HG03354 (cell line): ENCODE data around the gene SPAG16.
A peak's percentile ranks its signal among the peaks of the same experiment; 100 is the strongest.

Source experiments
- ATAC-seq: cut with Tn5 transposase; IDR thresholded peaks from one replicate; pipeline ENCODE4 v1.9.1; 2021; ENCODE audit warnings: mild to moderate bottlenecking; ENCODE audit not compliant: unreplicated experiment, poor library complexity, severe bottlenecking

The SPAG16 gene

GRCh38 chr2:213763354-213763753, 479.1 kb downstream of the SPAG16 start:
- ATAC-seq, result no peak

- no peak for ATAC-seq
These were observed 479.7 kb downstream of the SPAG16 start for GRCh38 chr2:213763963-213764362.

DNA sequence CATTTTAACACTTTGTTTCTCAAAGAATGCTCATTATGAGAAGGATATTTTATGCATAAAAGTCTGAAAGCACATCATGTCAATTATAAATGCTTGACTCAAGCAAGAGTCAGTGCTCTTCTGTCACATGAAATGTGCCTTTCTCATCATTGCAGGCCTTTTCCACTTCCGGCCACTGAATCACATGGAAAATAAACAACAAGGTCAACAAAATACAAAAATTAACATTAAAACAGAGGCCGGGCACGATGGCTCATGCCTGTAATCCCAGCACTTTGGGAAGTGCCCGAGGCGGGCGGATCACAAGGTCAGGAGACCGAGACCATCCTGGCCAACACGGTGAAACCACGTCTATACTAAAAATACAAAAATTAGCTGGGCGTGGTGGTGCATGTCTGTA, 480.6 kb downstream of the SPAG16 start:
- no peak for ATAC-seq

DNA sequence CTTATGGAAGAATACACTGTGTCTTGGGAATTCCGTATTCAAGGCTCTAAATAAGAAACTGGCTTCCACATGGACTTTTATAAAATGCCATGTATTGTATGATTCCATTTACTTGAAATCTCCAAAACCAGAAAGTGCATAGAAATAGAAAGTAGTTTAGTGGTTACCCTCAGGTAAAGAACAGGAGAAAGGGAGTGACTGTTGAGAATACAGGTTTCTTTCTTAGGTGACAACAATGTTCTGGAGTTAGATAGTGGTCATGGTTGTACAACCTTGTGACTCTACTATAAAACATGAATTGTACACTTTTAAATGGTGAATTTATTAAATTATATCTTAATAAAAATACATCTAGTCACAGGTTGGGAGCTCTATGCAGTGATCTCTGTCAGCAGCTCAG, 481.8 kb downstream of the SPAG16 start:
- peak; percentile 50 for ATAC-seq

- peak; percentile 97 for ATAC-seq
These were observed 482.2 kb downstream of the SPAG16 start for GRCh38 chr2:213766465-213766901.

GRCh38 chr2:213787869-213788268, 503.6 kb downstream of the SPAG16 start:
- peak; percentile 66 for ATAC-seq

DNA sequence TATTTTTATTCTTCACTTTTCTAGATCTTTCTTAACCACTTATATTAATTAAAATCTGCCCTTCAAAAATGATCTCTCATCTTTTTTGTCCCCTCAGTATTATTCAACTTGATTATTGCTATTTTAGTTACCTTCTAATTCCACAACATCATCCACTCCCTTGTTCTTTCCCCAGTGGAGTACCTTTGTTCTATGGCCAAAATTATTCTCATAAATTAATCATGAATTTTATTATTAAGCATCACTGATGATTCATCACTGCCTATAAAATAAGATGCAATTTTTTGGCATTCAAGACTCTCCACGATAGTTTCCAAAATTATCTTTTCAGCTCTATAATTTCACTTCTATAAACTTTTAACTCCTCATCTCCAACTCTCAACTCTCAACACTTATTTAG, 505.7 kb downstream of the SPAG16 start:
- ATAC-seq, result no peak

GRCh38 chr2:213792045-213792444, 507.8 kb downstream of the SPAG16 start:
- no peak for ATAC-seq

- ATAC-seq, result no peak
These were observed 522.0 kb downstream of the SPAG16 start for GRCh38 chr2:213806125-213806726.

DNA sequence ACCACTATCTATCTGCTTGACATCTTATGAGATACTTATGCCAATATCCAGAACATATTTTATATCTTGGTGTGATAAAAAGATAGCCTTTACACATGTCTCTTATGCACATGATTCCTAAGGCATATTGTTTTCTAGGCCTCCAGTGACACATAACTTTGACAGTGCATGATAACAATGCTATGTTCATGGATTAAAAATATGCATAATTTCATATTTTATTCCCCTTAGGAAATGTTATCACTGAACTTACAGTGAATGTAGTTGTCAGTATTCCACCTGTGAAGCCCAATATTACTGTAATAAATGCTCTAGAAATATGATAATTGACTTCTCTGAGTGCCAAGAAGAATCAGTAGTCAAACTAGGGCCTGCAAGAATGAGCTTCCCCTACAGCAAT, 532.3 kb downstream of the SPAG16 start:
- no peak for ATAC-seq

- no peak for ATAC-seq
These were observed 534.2 kb downstream of the SPAG16 start for GRCh38 chr2:213818436-213818835.

DNA sequence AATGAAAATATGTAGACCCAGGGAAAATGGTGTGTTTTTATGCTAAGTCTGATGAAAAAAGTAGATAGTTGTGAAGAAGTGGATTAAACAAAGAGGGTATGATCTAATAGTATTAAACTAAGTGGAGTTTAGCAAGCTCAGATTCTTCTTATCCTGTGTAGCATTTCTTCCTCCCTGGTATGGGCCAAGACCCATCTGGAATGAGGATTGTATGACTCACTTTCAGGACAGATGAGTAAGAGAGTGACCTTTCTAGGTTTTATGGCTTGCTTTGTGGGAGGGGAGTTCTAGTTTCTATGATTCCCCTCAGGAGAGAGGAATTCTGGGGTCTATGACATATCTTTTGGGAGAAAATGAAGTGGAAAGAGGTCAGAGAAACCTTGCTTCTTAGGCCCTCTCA, 550.1 kb downstream of the SPAG16 start:
- no peak for ATAC-seq

- no peak for ATAC-seq
These were observed 550.5 kb downstream of the SPAG16 start for GRCh38 chr2:213834746-213835145.

- ATAC-seq, result no peak
These were observed 562.6 kb downstream of the SPAG16 start for GRCh38 chr2:213846856-213847255.

DNA sequence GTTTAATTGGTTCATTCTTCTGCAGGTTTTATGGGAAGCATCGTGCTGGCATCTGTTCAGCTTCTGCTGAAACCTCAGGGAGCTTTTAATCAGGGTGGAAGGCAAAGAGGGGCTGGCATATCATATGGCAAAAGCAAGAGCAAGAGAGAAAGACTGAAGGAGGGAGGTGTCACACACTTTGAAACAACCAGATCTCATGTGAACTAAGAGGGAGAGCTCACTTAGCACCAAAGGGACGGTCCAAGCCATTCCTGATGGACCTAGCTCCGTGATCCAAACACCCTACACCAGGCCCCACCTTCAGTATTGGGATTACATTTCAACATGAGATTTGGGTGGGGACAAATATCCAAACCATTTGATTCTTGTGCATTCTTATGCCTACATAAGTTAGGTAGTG, 563.1 kb downstream of the SPAG16 start:
- no peak for ATAC-seq

GRCh38 chr2:213848631-213849030, 564.4 kb downstream of the SPAG16 start:
- ATAC-seq, result no peak

DNA sequence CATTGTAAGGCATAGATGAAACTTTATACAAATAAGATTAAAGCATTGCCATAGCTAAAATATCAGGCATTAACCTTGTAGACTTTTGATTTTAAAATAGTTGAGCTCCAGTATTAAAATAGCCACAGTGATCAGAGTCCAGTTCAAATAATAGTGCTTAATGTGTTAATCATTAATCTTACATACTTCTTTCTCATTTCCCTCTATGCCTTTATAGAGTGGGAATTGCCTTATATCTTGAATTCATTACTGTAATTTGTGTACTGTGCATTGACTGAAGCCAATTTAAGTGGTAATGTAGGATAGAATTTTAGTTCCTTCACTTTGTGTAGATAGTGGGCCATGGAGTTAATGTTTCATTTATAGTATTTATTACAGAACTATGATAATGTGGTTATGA, 577.4 kb downstream of the SPAG16 start:
- no peak for ATAC-seq

DNA sequence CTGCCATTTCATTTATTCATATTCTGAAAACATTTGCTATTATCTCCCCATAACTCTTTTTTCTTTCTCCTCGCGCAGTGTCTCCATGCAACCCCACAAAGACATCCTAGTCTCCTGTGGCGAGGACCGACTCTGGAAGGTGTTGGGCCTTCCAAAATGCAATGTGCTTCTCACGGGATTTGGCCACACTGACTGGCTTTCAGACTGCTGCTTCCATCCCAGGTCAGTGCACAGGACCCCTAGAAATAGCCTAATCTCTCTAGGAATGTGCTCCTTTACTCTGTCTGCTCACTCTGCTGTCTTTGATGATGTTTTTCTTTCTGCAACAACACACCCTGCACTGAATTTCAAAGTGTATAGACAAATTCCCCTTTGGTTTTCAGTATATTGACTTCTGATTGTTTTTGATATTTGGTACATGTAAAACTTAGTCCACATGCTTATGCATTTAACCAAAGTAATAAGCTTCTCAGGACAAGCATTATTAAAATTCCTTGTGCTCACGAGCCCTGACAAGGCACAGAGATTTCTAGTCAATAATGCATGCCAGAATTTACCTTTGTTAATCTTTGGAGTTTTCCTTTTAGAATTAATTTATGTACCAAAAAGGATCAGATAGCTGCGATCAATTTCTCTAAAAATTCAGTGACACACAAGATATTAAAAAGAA, 578.3 kb downstream of the SPAG16 start:
- no peak for ATAC-seq

DNA sequence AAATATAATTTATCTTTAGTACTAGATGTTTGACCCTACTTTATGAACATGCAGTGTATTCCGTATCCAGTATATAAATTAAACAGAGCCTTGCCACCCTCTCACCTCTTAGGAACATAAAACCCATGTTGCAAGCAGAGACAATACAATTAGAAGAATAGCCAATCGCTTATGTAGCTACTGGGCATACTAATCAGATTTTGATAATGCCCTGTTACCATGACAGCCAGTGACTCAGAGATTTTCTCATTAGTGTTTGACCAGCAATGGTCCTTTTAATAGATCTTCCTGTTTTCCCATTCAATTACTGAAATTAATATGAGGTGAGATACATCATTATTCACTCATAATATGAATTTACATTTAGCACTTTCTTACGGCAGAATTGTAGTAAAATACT, 579.3 kb downstream of the SPAG16 start:
- ATAC-seq, result no peak

- ATAC-seq, result no peak
These were observed 584.3 kb downstream of the SPAG16 start for GRCh38 chr2:213868526-213868925.

DNA sequence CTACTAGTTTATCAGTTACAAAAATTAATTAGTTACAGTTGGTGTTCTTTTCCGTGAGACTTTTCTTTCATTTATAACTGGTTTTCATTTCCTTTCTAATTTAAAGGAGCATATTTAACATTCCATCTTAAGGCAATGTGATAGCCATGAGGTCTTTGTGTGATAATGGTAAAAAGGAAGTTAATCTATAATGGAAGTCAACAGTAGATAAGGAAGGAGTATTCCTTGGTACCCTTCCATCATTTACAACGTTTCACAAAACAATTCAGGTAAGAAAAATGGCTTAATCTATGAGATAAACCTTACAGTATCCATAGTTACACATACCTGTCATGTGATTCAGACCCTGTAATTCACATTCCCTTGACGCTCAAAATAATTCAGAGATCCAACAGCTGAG, 601.2 kb downstream of the SPAG16 start:
- no peak for ATAC-seq

DNA sequence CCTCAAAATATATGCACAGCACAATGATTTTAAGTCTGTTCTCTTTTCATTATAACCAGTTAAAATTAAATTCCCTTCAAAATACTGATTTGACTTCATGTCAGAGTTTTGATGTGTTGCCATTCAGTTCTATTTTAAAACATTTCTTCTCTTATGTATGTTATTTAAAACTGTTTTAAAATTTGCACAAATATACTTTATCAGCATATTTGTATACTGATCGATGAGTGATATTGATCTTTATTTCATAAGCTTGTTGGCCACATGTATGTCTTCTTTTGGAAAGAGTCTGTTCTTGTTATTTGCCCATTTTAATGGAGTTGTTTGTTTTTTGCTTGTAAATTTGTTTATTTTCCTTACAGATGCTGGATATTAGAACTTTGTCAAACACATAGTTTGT, 630.2 kb downstream of the SPAG16 start:
- ATAC-seq, result no peak
